Astrocyte of the spinal cord (primary cell): ENCODE measurements around the gene ESYT2.

ENCODE experiments used
- DNase-seq: peaks from one replicate; pipeline ENCODE4 v3.0.0; 2011; ENCODE audit warnings: low read depth, low spot score
- H3K4me3 ChIP-seq: 2 replicates; pipeline ENCODE4 v1.5.1; 2011; ENCODE audit warnings: low read depth, mild to moderate bottlenecking, low read length, moderate library complexity
- in situ Hi-C: cut with HindIII; loops from 2 replicates; pipeline ENCODE4 v1.10.0; 2017; ENCODE audit warnings: low sequenced_read_pairs
- TF ChIP-seq, protein P1 (sequence below): IDR thresholded peaks from 2 replicates; pipeline ENCODE4 v1.5.1; 2012; ENCODE audit warnings: low read depth, mild to moderate bottlenecking, low read length, inconsistent platforms

Gene ESYT2

DNA sequence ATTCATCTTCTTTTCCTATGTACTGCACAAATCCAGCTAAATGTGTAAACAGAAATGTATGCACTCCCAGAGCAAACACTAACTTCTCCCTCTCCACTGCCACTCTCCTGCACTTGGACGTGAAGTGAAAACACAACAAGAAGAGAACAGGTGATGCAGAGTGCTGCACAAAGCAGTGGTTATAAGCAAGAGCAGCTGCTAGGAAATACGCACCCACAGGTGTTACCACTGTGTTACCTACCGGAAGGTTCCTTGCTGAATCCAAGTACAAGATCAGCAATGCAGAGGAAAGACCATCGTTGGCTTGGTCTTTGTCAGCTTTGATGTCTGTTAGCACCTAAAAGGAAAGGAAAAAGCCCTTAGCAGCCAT, 70.1 kb downstream of the ESYT2 start:
- no peak overlapping the region for H3K4me3 ChIP-seq
- DNase-seq = no peak
- in situ Hi-C loops = no loop called here
- TF ChIP-seq, protein P1, sequence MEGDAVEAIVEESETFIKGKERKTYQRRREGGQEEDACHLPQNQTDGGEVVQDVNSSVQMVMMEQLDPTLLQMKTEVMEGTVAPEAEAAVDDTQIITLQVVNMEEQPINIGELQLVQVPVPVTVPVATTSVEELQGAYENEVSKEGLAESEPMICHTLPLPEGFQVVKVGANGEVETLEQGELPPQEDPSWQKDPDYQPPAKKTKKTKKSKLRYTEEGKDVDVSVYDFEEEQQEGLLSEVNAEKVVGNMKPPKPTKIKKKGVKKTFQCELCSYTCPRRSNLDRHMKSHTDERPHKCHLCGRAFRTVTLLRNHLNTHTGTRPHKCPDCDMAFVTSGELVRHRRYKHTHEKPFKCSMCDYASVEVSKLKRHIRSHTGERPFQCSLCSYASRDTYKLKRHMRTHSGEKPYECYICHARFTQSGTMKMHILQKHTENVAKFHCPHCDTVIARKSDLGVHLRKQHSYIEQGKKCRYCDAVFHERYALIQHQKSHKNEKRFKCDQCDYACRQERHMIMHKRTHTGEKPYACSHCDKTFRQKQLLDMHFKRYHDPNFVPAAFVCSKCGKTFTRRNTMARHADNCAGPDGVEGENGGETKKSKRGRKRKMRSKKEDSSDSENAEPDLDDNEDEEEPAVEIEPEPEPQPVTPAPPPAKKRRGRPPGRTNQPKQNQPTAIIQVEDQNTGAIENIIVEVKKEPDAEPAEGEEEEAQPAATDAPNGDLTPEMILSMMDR = no peak

DNA sequence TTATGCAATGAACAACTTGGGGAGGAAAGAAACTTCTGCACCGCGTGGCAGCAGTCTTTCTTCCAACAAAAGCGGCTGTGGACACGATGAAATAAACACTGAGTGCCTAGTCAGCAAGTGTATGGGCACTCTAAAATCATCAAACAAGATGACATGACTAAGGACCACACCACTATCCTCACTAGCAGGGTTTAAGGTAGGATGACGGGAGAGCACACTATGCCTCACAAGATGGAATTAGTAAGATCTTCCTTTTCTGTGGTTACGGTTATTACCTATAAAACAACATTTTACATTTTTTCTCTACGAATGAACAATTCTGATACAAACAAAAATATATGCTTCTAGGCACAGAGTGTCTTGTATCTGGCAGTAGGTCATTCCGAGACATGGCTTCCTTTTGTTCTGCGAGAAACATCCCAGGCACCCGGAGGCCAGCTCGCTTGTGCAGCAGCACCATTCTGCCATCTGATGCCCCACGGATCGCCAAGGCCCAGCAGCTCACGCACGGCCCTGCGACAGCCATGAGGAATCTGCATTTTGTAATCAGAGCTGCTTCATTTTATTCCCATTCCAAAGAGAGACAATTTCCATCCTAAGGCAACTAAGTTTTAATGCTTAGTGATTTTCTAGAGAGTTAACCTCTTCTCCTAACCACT, 70.6 kb downstream of the ESYT2 start:
- H3K4me3 ChIP-seq = no peak overlapping the region
- in situ Hi-C loops = no loop called here
- no peak for DNase-seq
- TF ChIP-seq, protein P1 = no peak

DNA sequence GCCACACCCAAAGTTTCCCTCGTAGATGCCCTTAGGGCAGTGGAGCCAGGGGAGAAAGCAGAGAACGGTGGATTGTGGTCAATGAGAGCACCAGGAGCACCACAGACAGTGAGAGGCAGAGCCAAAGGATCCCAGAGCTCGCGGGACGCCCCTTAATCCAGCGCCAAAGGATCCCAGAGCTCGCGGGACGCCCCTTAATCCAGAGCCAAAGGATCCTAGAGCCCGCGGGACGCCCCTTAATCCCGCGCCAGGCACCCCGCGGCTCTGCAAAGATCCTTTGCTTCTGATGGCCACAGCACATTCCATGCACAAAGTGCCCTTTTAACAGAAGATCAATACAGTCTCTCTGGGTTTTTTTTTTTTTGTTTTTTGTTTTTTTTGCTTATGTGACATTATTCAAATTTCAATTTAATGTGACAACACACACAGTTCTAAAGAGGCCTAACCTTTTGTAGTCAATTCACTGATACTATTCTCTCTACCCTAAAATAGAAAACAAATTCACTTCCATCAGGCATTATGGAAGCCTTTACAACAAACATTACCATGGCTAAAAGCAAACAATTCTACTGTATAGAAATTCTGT, 71.8 kb downstream of the ESYT2 start:
- in situ Hi-C loops = no loop called here
- TF ChIP-seq, protein P1 = no peak
- no peak for DNase-seq
- H3K4me3 ChIP-seq = no peak overlapping the region

DNA sequence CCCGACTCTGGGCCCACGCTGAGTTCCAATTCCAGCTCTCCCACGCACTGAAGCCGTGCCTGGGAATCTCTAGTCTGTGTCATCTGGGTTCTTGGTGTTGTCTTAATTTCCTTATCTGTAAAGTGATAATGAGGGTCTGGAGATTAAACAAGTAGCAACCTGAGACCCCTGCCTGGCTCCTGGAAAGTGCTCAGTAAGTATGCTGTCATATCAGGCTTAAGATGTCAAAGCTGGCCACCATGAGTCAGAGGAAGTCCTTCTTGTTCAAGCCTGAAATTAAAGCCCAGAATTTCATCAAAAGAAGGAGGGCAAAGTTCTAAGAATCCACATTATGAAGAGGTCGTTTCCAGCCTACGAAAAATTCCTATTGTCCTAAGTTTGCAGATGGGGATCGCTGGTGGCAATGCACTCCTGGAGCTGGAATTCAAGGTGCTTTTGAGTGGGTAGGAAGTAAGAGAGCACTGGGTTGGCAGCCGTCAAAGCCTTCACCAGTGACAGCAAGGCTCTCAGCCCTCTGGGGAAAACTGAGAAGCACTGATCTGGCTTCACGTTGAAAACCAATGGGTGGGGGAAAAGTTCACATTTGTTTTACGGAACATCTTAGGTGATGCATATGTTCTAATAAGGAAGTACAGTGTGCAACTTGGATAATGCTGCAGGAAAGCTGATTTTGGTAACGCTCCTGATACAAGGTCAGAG, 74.4 kb downstream of the ESYT2 start:
- in situ Hi-C loops = no loop called here
- no peak overlapping the region for H3K4me3 ChIP-seq
- TF ChIP-seq, protein P1 = no peak
- DNase-seq = no peak

DNA sequence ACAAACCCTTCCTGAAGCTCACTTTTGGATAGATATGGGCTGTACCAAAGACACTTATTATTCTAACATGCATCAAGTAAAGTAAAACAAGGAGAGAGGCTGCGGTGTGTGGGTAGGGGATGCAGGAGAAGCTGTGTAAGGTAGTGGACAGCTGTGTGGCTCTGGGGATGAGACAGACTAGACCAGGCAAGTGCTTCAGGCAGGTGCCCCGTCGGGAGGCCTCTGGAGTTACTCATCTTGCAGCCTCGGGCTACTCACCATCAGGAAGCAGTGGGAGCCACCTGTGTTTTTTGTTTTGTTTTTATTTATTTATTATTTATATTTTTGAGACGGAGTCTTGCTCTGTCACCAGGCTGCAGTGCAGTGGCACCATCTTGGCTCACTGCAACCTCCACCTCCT, 75.4 kb downstream of the ESYT2 start:
- TF ChIP-seq, protein P1 = no peak
- no peak for DNase-seq
- no peak overlapping the region for H3K4me3 ChIP-seq
- in situ Hi-C loops = no loop called here

DNA sequence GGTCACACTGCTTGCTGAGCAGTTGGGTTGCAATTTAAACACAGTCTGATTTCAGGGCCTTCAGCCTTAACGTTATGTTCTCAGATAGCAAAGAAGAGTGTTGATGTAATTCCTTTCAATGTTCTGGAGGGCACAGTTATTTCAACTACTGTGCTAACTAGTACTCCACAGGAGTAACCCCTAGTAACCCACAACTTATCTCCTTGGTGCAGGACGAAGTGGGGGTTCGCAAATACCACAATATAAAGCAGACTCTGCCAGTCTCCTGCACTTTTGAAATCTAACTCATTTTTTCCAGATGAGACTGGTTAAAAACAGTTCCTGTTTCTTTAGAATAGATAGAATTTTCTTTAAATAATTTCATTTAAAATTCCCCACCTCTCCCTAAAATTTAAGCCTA, 77.6 kb downstream of the ESYT2 start:
- DNase-seq = no peak
- in situ Hi-C loops = no loop called here
- no peak overlapping the region for H3K4me3 ChIP-seq
- TF ChIP-seq, protein P1 = no peak
